Measurements from ENCODE around the gene SLC9B1. TPM values are rescaled to one million over a fixed set of nuclear protein-coding genes. Genes with fewer than 3 reads are reported as not detected.

The SLC9B1 gene
- total RNA-seq, 4 donors from 2014 or later, result 1.9 to 3.1 (median 2.5) TPM; not detected in 1

- TF ChIP-seq CTCF (IDR thresholded peaks at IDR 0.05; ENCODE audit: low read depth), result no peak
Measured at GRCh38 chr4:103010804-103011203, 8.7 kb downstream of the SLC9B1 start.

- no peak for TF ChIP-seq CTCF (IDR thresholded peaks at IDR 0.05; ENCODE audit: low read depth)
Measured at GRCh38 chr4:103008875-103009729, 10.4 kb downstream of the SLC9B1 start.

- no peak for TF ChIP-seq CTCF (IDR thresholded peaks at IDR 0.05; ENCODE audit: low read depth)
Measured at GRCh38 chr4:103002551-103002950, 17.0 kb downstream of the SLC9B1 start.

GRCh38 chr4:102994803-102995202 lies 24.7 kb downstream of the SLC9B1 start:
- TF ChIP-seq CTCF (IDR thresholded peaks at IDR 0.05; ENCODE audit: low read depth), result no peak

GRCh38 chr4:102988429-102989020 lies 31.0 kb downstream of the SLC9B1 start:
- TF ChIP-seq CTCF (IDR thresholded peaks at IDR 0.05; ENCODE audit: low read depth), result no peak

- TF ChIP-seq CTCF (IDR thresholded peaks at IDR 0.05; ENCODE audit: low read depth), result no peak
Measured at GRCh38 chr4:102981005-102981404, 38.5 kb downstream of the SLC9B1 start.

GRCh38 chr4:102959496-102959895 lies 60.0 kb downstream of the SLC9B1 start:
- no peak for TF ChIP-seq CTCF (IDR thresholded peaks at IDR 0.05; ENCODE audit: low read depth)

Data from subcutaneous adipose tissue (tissue), 4 donors.